Right renal cortex interstitium (tissue), 3 donors: Measurements from ENCODE around the gene KLF14. TPM values are rescaled to one million over a fixed set of nuclear protein-coding genes. Genes with fewer than 3 reads are reported as not detected.
"Not testable (repeated sequence)": the region's sequence is repeated elsewhere in the genome, so short reads cannot be mapped to it uniquely, and the experiment has no call there.

Experiments
- DNase-seq, 3 donors: peaks; one replicate each; pipeline ENCODE4 v3.0.0-alpha.2; 2013; ENCODE audit warnings: low read depth in 3 of 3, low spot score in 2 of 3
- polyA plus RNA-seq, 3 donors: library from polyadenylated mRNA; unstranded; fragments of 120-200 nt; gene quantifications; one replicate each; pipeline ENCODE4 v1.2.1, GENCODE V29; 2013; ENCODE audit not compliant: insufficient read length in 3 of 3

Gene KLF14
- polyA plus RNA-seq, 3 donors = 0.37 to 0.65 (median 0.60) TPM

- DNase-seq = peak; percentile 69 to 77 (median 72)
These were observed 12.3 kb downstream of the KLF14 start for GRCh38 chr7:130721486-130722277.

- no peak for DNase-seq
These were observed 14.5 kb downstream of the KLF14 start for GRCh38 chr7:130719541-130719940.

- DNase-seq = no peak
These were observed 21.6 kb downstream of the KLF14 start for GRCh38 chr7:130712416-130712815.

GRCh38 chr7:130708766-130709165 lies 25.2 kb downstream of the KLF14 start:
- no peak for DNase-seq

GRCh38 chr7:130708001-130708400 lies 26.0 kb downstream of the KLF14 start:
- DNase-seq = no peak

- no peak for DNase-seq
These were observed 30.2 kb downstream of the KLF14 start for GRCh38 chr7:130703851-130704250.

GRCh38 chr7:130701650-130702049 lies 32.4 kb downstream of the KLF14 start:
- no peak for DNase-seq

- no peak for DNase-seq
These were observed 33.2 kb downstream of the KLF14 start for GRCh38 chr7:130700760-130701159.

- DNase-seq = no peak
These were observed 34.3 kb downstream of the KLF14 start for GRCh38 chr7:130699686-130700085.

GRCh38 chr7:130697820-130698219 lies 36.2 kb downstream of the KLF14 start:
- no peak for DNase-seq

- peak in 1 of 3 donors; percentile 2 for DNase-seq
These were observed 38.2 kb downstream of the KLF14 start for GRCh38 chr7:130695840-130696239.

- DNase-seq = not testable (repeated sequence)
These were observed 41.6 kb downstream of the KLF14 start for GRCh38 chr7:130692396-130692795.

- DNase-seq = no peak
These were observed 44.3 kb downstream of the KLF14 start for GRCh38 chr7:130689683-130690082.

GRCh38 chr7:130683026-130683425 lies 51.0 kb downstream of the KLF14 start:
- no peak for DNase-seq

Other genes with a start within 250 kb of the KLF14 start
- gene MEST, start 242.1 kb downstream of the KLF14 start, polyA plus RNA-seq = 100 to 1,000 TPM; 682 to 779 (median 773) TPM
- gene COPG2, start 65.5 kb downstream of the KLF14 start, polyA plus RNA-seq = 10 to 100 TPM; 66.9 to 75.2 (median 67.6) TPM
- gene TSGA13, start 47.7 kb downstream of the KLF14 start, polyA plus RNA-seq = under 1 TPM in 2 of 3 donors, not detected in 1; 0.07 to 0.11 TPM